ENCODE data around the gene CLMP. TPM values are rescaled to one million over a fixed set of nuclear protein-coding genes. Genes with fewer than 3 reads are reported as not detected.

The CLMP gene
- total RNA-seq, 1 experiment from 2014 or later = 3.2 TPM

GRCh38 chr11:123181075-123181474, 14.0 kb downstream of the CLMP start (continued):
- no peak for TF ChIP-seq REST (IDR thresholded peaks at IDR 0.05; ENCODE audit: low read depth)
- TF ChIP-seq CTCF (IDR thresholded peaks at IDR 0.05 in 2 of 3, conservative IDR thresholded peaks at IDR 0.05 in 1 of 3; ENCODE audit: borderline replicate concordance in 1 of 3, insufficient read depth in 1 of 3, low read depth in 2 of 3, low read length in 2 of 3) = no peak

GRCh38 chr11:123180574-123180973, 14.5 kb downstream of the CLMP start:
- BruUV-seq (replicated peaks) = no TSS peak
- Histone ChIP-seq H3K79me2 (ENCODE audit: insufficient read depth, low read length) (no peaks in the 10 kb centered on the region), H3K27me3 (ENCODE audit: insufficient read depth, low read length) (no peaks in the 10 kb centered on the region), H3K4me2 (ENCODE audit: low read length) (no peak overlapping the region), H3K27ac (ENCODE audit: low read depth, low read length) (no peak overlapping the region), H3K9me2 (ENCODE audit: insufficient read depth) (no peaks in the 10 kb centered on the region), H3K9me3 (ENCODE audit: control insufficient read depth in 1 of 2, insufficient read depth in 1 of 2, low read depth in 1 of 2, low read length in 2 of 2) (no peaks in the 10 kb centered on the region), H3K9ac (ENCODE audit: low read length) (no peak overlapping the region), H2AFZ (ENCODE audit: low read depth, low read length, poor library complexity, severe bottlenecking) (no peak overlapping the region), H3K4me3 (replicated peaks in 1 of 2; ENCODE audit: low read depth in 1 of 2, low read length in 2 of 2) (no peak overlapping the region), H3K4me1 (ENCODE audit: control insufficient read depth in 1 of 2, insufficient read depth in 2 of 2, low read length in 2 of 2) (peaks cover 0 to 13% of the 10 kb centered on the region in 2 experiments; a peak in 2 of 4 replicates), H4K20me1 (ENCODE audit: insufficient read depth) (no peaks in the 10 kb centered on the region), H3K36me3 (ENCODE audit: control insufficient read depth in 1 of 2, insufficient read depth in 2 of 2, low read length in 2 of 2) (no peaks in the 10 kb centered on the region)
- intact Hi-C loops (cut with micrococcal nuclease) = no loop called here
- ATAC-seq (no peak), DNase-seq (ENCODE audit: low read depth, low spot score) (no peak)
- TF ChIP-seq MAX (IDR thresholded peaks at IDR 0.05) = no peak
- CTCF ChIA-PET = no interaction called here
- RAD21 ChIA-PET (ENCODE audit: low non-redundant PET in 1 of 2, low total read pairs in 2 of 2, uncharacterized antibody in 2 of 2, unreplicated experiment in 2 of 2) = no interaction called here
- POLR2A ChIA-PET = no interaction called here

Data from HCT116 (cell line).